COR-L47 (cell line): ENCODE measurements around the gene MED27.
"Not testable (repeated sequence)": the region's sequence is repeated elsewhere in the genome, so short reads cannot be mapped to it uniquely, and the experiment has no call there.

ENCODE experiments used
- DNase-seq: peaks from one replicate; lab custom pipeline; 2025; lab: John Stamatoyannopoulos, UW

Gene MED27

GRCh38 chr9:132015866-132016265, 63.8 kb downstream of the MED27 start:
- no peak for DNase-seq

DNA sequence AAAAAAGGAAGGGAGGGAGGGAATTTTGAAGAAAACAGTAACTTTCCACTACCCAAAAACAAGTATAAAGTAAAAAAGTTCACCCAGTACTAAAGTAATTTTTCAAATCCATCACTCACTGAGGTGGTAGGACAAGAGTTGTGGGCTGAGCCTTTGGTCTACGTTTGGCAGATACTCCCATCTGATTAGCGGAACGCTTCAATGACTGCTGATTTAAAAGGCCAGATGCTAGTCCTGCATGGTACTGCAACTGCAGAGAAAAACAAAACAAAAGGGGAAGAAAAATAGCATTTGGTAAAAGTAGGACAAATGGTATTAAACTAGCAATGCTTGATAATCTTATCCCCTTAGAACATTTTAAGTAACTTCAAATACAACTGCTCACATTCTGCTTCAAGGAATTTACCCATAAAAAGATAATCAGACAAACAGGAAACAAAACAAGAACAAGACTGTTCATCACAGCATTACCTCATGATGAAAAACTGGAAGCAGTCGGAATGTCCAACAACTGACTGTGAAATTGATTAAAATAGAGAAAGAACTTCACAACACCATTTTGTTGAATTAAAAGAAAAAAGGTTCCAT, 65.4 kb downstream of the MED27 start:
- no peak for DNase-seq

- no peak for DNase-seq
Observed at GRCh38 chr9:132012704-132013357, 66.8 kb downstream of the MED27 start.

- DNase-seq = no peak
Observed at GRCh38 chr9:132011896-132012295, 67.8 kb downstream of the MED27 start.

- no peak for DNase-seq
Observed at GRCh38 chr9:132011309-132011708, 68.4 kb downstream of the MED27 start.

GRCh38 chr9:132010201-132010600, 69.5 kb downstream of the MED27 start:
- DNase-seq = not testable (repeated sequence)

- no peak for DNase-seq
Observed at GRCh38 chr9:132008855-132009812, 70.5 kb downstream of the MED27 start.

GRCh38 chr9:132008184-132008803, 71.4 kb downstream of the MED27 start:
- DNase-seq = no peak

- DNase-seq = no peak
Observed at GRCh38 chr9:132007371-132008025, 72.2 kb downstream of the MED27 start.

DNA sequence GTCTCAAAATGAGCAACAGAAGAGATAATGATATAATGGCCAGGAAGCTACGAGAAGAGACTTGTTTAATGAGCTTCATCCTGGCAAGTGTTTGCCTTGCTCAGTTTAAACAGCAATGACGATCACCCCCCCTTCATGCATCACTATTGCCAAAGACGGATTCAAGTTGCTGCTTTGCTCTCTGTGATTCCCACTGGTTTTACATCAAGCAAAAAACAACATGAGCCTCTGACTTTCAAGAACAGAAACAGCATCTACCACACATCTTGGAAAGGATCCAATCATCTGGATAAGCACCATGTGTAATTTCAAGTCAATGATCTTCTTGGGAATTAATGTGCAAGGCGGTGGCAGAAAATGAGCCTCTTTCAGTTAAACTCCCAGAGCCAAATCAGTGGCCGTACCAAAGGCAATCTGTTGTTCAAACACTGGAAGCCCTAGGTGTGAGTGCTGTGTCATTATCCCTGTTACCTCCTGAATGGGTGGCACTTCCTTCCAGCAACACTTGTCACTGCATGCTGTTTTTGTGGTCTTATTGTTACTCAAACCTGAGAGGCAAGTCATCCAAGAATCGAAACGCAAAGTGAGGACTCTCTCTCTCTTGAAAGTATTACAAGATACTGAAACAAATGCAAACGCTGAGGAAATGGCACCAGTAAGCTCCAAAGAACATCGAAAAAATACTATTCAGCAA, 72.8 kb downstream of the MED27 start:
- DNase-seq = peak; percentile 90

- DNase-seq = no peak
Observed at GRCh38 chr9:132005899-132006298, 73.8 kb downstream of the MED27 start.

DNA sequence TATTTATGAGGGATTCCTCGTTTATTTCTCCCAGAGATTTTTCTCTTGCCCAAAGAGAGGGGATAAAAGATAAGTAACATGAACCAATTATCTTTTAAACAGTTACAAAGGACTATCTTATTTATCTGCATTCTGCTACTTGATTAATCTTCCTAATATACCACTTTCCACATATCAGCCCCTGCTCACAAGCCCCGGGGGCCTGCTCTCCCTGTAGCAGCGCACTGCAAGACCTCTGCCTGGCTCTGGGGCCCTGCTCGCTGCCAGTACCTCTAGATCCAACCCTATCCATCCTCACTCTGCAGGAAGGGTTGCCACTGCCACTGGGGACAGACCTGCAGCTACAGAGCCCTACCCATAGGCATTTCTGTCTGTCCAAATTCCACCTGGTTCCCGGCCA, 75.3 kb downstream of the MED27 start:
- DNase-seq = no peak

DNA sequence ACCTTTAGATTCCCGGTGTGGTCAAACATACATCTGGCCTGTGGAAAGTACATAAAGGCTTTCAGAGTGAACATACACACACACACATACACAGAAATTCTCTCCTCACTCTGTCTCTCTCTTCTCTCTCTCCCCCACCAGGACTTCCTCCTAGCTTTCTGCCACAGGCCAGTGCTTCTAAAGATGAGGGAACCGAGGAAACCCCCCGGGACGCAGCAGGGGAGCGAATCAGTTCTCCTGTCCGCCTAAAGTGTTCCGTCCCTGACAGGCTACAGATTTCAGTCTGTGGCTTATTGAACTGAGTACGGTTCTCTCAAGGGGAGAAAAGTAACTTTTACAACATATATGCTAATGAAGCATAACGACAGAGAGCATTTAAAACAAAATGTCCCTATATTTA, 75.8 kb downstream of the MED27 start:
- no peak for DNase-seq

GRCh38 chr9:132003319-132003704, 76.4 kb downstream of the MED27 start:
- no peak for DNase-seq

DNA sequence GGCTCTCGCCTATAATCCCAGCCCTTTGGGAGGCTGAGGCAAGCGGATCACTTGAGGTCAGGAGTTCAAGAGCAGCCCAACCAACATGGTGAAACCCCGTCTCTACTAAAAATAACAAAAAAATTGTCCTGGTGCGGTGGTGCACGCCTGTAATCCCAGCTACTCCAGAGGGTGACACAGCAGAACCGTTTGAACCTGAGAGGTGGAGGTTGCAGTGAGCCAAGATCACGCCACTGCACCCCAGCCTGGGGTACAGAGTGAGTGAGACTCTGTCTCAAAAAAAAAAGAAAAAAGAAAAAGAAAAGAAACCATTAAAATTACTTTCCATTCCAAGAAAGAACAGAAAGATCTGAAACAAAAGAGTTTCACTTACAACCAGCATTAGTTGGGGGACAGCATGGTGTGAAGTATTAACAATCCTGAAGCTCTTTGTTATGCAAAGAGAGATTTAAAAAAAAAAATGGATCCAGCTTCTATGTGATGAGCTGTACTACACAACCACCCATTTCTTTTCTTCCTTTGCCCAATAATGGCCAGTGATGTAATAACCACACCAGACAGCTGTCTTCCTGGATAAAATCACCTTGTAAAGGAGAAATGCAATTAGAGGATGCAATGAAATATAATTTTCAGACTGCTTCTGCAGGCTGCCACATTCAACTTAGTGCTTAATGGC, 76.9 kb downstream of the MED27 start:
- DNase-seq = no peak

DNA sequence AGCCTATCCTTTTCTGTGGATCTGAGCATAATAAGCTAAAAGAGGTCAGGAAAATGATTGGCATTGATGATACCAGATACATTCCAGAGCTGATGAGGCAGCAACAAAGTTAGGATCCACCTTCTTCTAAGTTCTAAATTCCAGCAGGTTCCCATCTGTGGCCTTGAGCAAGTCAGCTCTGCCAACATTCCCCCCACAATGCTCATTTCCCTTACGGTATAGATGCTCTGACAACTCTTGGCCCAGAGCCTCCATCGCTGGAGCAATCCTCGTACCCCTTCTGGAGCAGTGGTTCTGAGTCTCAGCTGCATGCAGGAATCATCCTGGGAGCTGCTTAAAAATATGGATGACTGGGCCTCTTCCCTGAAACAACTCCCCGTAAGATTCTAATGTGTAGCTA, 78.1 kb downstream of the MED27 start:
- DNase-seq = no peak

DNA sequence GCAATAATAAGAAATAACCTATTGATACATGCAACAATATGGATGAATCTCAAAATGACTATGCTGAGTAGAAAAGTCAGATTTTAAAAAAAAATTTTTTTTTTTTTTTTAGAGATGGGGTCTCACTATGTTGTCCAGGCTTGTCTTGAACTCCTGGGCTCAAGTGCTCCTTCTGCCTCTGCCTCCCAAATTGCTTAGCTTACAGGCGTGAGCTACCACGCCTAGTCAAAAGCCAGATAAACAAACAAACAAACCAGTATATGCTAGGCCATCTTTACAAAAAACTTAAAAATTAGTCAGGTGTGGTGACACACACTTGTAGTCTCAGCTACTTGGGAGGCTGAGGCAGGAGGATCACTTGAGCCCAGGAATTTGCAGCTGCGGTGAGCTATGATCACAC, 79.0 kb downstream of the MED27 start:
- no peak for DNase-seq

DNA sequence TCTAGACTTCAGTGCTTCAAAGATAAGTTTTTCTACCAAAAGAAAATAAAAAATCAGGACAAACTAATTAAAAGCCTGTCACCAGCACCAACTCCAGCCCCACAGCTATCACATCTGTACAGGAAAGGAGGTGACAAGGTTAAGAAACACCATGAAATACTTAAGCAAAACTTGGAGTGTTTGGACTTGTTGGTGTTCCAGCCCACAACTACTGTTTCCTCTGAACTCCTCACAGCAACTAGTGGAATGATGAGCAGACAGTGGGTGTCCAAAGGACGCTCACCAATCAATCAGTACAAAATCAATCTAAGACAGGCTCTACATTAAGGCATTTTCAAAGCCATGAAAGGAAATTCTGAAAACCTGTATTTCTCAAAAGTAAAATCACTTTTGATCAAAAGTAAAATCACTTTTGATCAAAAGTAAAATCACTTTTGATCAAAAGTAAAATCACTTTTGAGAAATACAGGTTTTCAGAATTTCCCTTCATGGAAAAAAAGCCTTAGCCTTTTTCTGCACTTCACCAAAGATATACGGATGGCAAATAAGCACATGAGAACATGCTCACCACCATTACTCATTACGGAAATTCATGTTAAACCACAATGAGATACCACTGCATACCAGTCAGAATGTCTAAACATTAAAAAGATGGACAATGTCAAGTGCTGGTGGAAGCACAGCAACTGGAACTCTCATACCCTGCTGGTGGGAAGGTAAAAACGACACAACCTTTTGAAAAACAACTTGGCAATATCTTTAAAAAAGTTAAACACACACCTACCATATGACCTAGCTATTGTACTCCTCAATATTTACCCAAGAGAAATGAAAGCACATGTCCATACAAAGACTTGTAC, 79.7 kb downstream of the MED27 start:
- DNase-seq = no peak

DNA sequence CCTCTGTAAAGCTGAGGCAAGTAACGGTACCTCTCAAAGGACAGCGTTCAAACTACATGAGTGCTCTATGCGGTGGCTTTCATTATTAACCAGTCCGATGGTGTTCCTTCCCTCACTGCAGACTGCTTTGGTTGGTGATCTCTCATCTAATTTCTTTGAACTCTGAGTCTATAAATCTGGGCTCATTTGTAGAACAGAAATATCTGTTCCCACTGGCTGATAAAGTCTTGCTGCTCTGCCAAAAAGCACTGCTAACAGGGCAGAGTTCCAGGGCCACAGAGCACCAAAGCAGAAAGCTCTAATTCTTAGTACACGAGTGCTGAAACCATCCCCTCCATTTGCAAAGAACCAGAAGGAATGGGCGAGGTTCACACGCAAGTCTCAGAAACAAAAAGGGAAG, 81.9 kb downstream of the MED27 start:
- DNase-seq = no peak

- DNase-seq = no peak
Observed at GRCh38 chr9:131997076-131997475, 82.6 kb downstream of the MED27 start.
